ENCODE data around the gene PDX1. TPM values are rescaled to one million over a fixed set of nuclear protein-coding genes. Genes with fewer than 3 reads are reported as not detected.

Gene PDX1
- total and polyA plus RNA-seq, 12 donors: not detected

GRCh38 chr13:27911521-27911920 lies 8.3 kb upstream of the PDX1 start:
- Histone ChIP-seq H3K4me3 (no peak overlapping the region), H3K27ac (no peak overlapping the region), H3K27me3 (peaks cover 17 to 97% (median 93%) of the 10 kb centered on the region in 7 donors), H3K4me1 (no peaks in the 10 kb centered on the region), H3K36me3 (no peaks in the 10 kb centered on the region), H3K9me3 (no peaks in the 10 kb centered on the region)
- WGBS, 2 donors: 47 to 48% methylated on average over 2 of the region's 2 CpGs
- intact Hi-C loops (cut with DNase I): no loop called here
- ATAC-seq (no peak), DNase-seq (no peak)
- TF ChIP-seq, protein P1, sequence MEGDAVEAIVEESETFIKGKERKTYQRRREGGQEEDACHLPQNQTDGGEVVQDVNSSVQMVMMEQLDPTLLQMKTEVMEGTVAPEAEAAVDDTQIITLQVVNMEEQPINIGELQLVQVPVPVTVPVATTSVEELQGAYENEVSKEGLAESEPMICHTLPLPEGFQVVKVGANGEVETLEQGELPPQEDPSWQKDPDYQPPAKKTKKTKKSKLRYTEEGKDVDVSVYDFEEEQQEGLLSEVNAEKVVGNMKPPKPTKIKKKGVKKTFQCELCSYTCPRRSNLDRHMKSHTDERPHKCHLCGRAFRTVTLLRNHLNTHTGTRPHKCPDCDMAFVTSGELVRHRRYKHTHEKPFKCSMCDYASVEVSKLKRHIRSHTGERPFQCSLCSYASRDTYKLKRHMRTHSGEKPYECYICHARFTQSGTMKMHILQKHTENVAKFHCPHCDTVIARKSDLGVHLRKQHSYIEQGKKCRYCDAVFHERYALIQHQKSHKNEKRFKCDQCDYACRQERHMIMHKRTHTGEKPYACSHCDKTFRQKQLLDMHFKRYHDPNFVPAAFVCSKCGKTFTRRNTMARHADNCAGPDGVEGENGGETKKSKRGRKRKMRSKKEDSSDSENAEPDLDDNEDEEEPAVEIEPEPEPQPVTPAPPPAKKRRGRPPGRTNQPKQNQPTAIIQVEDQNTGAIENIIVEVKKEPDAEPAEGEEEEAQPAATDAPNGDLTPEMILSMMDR (IDR thresholded peaks at IDR 0.05): no peak

DNA sequence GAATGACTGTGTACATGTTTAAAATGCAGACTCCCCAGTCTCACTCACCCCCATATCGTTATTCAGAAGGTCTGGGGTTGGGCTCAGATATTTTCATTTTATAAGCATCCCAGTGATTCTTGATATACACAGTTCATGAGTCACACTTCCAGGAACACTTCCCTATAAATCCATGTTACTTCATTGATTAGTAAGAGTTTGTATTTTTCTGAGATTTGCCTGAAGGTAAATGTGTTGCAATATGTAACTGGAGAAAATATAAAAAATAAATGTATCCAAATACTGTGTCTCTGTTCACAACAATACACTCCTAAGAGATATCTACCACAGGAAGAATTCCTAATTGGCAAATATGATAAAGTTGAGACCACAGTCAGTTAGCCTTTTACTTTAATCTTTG lies 6.6 kb upstream of the PDX1 start:
- DNase-seq (no peak), ATAC-seq (no peak)
- Histone ChIP-seq H3K9me3 (no peaks in the 10 kb centered on the region), H3K4me3 (no peak overlapping the region), H3K27me3 (peaks cover 24 to 99% (median 94%) of the 10 kb centered on the region in 7 donors), H3K27ac (no peak overlapping the region), H3K4me1 (peaks cover 0 to 16% (median 8%) of the 10 kb centered on the region in 9 donors), H3K36me3 (no peaks in the 10 kb centered on the region)
- intact Hi-C loops (cut with DNase I): no loop called here
- TF ChIP-seq, protein P1 (IDR thresholded peaks at IDR 0.05): no peak
- WGBS, 2 donors: 68 to 81% methylated on average over 1 of the region's 1 CpG

DNA sequence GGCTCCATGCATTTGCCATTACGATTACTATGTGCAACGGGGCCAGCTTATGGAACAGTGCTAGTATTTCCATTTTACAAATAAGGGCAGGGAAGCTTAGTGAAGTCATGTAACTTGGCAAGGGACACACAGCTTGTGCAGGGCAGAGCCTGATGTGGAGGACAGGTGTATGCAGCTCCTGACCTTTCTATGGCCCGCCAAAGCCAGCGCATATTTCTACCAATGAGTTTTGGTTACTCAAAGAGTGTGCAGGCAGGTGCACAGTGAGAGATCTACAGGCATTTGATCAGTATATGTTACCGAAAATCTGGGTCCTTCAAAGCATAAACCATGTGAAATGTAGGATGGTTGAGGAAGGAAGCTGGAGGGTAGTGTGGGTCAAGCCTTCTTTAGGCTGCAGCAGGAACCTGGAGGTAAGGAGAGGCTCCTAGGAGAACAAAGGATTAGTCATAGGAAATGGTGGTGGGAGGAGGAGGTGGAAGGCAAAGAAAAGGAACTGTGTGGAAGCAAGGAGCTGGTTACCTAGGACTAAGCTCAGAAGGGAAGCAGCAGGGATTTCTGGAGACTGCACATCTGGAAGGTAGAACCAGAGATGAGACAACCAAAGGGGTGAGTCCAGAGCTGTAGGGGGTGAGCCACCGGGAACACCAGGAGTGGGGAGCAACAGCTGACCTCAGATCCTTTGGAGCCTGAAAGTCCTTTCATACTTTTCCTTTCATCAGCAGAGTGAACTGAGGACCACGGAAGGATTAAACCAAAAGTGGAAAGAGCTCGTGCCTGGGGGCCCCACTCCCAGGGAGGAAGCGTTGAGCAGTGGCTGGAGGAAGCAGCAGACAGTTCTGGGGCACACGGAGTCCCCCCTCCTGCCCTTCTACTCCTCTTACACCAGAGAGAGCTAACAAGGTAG lies 4.2 kb upstream of the PDX1 start:
- no peak overlapping the region for H3K27ac ChIP-seq
- peaks cover 45 to 99% (median 97%) of the 10 kb centered on the region in 7 donors for H3K27me3 ChIP-seq
- intact Hi-C loops (cut with DNase I): no loop called here
- TF ChIP-seq, protein P1 (IDR thresholded peaks at IDR 0.05): no peak
- ATAC-seq (no peak), DNase-seq (no peak)
- 47 to 52% methylated on average over 10 of the region's 10 CpGs for WGBS, 2 donors
- H3K4me1 ChIP-seq: peaks cover 4 to 37% (median 22%) of the 10 kb centered on the region in 9 donors
- H3K9me3 ChIP-seq: no peaks in the 10 kb centered on the region
- no peak overlapping the region for H3K4me3 ChIP-seq
- no peaks in the 10 kb centered on the region for H3K36me3 ChIP-seq

- Histone ChIP-seq H3K4me1 (peaks cover 7 to 50% (median 38%) of the 10 kb centered on the region in 9 donors), H3K9me3 (no peaks in the 10 kb centered on the region), H3K36me3 (no peaks in the 10 kb centered on the region), H3K27ac (no peak overlapping the region), H3K27me3 (peaks cover 62 to 100% (median 100%) of the 10 kb centered on the region in 7 donors), H3K4me3 (peak overlapping the region in 3 of 10 donors; percentile 1 to 5 (median 2))
- intact Hi-C loops (cut with DNase I): no loop called here
- no peak for ATAC-seq
- no peak for DNase-seq
- TF ChIP-seq, protein P1 (IDR thresholded peaks at IDR 0.05): no peak
- 2 to 5% methylated on average over 48 of the region's 48 CpGs for WGBS, 2 donors
Observed at GRCh38 chr13:27917121-27917947, 2.5 kb upstream of the PDX1 start.

All from heart right ventricle (tissue), 16 donors.